UCSD-AML1 (cell line): ENCODE data around the gene PIGP.
"Not testable (repeated sequence)": the region's sequence is repeated elsewhere in the genome, so short reads cannot be mapped to it uniquely, and the experiment has no call there.

Source experiments
- DNase-seq: peaks from one replicate; lab custom pipeline; 2025; ENCODE audit not compliant: unreplicated experiment; lab: John Stamatoyannopoulos, UW

Gene PIGP

DNA sequence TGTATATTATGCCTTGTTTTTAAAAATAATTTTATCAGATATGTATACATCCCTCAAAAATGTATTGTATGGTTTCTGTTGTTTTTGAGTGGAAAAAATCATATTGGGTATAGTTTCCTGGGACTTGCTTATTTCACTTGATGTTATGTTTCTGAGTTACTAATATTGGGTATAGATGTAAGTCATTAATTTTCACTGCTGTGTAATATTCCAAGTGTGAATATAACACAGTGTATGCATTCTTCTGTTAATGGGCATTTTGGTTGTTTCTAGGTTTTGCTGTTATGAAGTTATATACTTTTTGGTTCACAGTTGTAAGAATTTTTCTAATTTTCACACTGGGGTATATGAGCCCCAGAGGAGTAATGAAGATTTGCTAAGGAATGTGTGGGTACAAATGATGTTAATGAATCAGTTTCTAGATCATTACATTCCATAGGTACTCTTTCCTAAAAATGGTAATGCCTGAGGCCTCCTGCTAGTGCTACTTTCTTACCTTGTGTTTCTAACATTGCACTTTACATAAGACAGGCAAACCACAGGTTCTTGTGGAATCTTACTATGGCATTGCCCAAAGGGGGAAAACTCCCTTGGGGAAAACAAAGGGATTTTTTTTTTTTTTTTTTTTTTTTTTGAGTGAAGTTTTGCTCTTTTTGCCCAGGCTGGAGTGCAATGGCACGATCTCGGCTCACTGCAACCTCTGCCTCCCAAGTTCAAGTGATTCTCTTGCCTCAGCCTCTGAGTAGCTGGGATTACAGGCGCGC is 3.4 kb upstream of the PIGP start:
- no peak for DNase-seq

- no peak for DNase-seq
Observed at GRCh38 chr21:37075214-37075770, 2.4 kb upstream of the PIGP start.

GRCh38 chr21:37074546-37074945 is 1.7 kb upstream of the PIGP start:
- no peak for DNase-seq

DNA sequence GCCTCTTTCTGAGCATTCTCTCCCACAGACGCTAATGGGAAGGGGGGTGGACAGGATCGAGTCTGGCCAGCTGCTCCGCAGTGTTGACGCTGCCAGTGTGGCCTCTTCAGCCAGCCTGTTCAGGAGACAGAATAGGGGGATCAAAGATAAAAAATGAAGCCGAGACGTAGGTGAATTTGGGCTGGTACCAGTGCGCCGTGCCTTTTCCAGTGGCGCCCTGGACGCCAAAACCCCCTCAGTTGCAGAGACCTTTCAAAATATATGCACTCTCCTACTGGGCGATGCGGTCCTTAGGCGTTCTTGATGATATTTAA is 1.3 kb upstream of the PIGP start:
- DNase-seq = no peak

- DNase-seq = peak; percentile 79
Observed at GRCh38 chr21:37073417-37074196, 736 bp upstream of the PIGP start.

DNA sequence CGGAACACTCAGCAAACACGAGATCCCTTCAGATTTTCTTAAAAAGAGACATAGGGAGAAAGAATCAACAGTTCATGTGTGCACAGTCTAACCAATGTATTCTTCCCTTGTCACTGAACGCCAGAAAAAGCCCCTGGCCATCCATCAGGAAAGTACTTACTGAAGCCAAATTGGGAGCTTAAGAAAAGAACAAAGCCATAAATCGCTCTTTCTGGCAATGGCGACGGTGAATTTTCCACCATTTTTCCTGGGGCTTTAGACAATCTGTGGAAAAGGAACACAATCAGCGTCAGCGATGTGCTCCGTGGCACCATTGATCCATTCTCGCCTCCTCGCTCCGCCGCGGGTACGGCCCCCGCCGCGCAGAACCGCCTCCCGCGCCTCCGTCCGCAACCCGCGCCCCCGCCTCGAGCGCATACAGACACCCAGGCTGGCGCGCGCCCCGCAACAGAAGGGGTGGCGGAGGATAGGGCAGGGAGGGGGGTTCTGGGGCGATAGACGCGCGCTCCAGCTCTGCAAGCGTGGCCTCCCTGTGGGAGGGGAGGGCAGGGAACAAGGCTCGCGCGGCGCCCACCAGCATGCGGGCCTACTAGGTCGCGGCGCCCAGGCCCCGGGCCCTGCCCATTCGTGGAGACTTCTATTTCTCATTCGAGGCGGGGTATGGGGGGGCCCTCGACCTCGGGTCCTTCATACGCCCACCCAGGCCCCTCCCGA is 440 bp downstream of the PIGP start:
- no peak for DNase-seq

- no peak for DNase-seq
Observed at GRCh38 chr21:37071561-37072273, 1.2 kb downstream of the PIGP start.

GRCh38 chr21:37065561-37066177 is 7.2 kb downstream of the PIGP start:
- no peak for DNase-seq

GRCh38 chr21:37064841-37065240 is 8.0 kb downstream of the PIGP start:
- DNase-seq = no peak

DNA sequence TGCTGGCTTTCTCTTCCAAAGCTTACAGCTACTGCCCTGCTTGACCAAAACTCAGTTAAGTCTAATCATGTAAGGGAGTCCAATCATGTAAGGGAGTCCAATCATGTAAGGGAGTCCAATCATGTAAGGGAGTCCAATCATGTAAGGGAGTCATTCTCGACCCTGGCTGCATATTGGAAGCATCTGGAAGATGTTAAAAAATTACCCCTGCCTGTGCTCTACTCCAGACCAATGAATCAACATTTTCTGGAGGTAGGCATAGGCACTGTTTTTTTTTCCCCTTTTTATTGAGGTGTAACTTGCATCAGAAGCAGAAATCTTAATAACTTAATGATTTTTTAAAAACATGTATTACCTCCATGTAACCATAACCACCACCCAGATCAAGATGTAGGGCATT is 9.4 kb downstream of the PIGP start:
- no peak for DNase-seq

DNA sequence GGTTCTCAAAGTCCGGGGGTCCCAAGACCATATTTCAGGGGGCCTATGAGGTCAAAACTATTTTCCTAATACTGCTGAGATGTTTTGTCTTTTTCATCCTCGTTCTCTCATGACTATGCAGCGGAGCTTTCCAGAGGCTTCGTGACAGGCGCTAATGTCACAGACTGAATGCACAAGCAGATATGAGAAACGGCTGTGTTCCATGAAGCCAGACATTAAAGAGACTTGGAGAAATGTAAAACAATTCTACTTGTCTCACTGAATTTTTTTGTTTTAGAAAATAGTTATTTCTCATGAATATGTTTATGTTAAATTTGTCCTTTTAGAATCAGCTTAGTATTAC is 10.3 kb downstream of the PIGP start:
- no peak for DNase-seq

- DNase-seq = no peak
Observed at GRCh38 chr21:37061926-37062592, 10.8 kb downstream of the PIGP start.

DNA sequence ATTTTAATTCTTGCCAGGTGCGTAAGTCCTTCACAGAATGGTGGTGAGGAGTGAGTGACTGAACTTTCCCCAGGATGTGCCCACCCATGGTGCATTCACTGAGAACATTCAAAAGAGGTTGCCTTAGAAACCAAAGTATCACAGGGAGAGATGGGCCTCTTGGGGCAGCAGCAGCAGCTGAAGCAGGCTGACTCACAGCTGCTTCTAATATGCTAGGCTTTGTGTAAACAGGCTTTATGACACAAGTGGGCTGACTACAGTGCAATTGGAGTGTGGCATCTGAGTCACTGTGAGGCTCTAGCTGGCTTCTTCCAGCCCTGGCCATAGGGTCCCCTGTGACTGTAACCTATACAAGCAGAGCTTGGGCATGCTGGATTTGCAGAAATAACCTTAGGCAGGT is 12.6 kb downstream of the PIGP start:
- no peak for DNase-seq

DNA sequence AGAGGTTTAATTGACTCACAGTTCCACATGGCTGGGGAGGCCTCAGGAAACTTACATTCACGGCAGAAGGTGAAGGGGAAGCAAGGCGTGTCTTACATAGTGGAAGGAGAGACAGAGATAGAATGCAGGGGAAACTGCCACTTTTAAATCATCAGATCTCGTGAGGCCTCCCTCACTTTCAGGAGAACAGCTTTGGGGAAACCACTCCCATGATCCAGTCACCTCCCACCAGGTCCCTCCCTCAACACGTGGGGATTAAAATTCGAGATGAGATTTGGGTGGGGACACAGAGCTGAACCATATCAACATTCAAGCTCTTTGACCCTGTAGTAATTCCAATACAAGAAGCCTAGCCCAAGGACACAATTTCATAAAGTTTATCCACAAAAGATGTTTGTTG is 13.7 kb downstream of the PIGP start:
- no peak for DNase-seq

DNA sequence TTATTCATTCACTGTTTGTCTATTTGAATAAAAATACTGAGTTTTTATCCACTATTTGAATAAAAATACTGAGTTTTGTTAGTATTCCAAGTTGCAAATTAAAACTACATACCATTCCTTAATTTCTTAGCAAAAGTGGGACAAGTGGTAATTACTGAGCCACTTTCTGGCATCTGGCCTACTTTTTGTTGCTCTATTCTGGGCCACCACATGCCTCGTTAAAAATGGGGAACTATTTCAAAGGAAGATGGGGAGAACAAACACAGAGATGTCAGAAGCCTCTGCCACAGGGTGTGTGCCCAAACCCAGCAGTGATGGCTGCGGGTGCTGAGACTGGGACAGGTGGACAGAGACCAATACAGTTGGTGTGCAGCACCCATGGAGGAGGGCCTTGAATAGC is 14.6 kb downstream of the PIGP start:
- no peak for DNase-seq

- DNase-seq = no peak
Observed at GRCh38 chr21:37057614-37058013, 15.3 kb downstream of the PIGP start.

GRCh38 chr21:37055271-37055855 is 17.5 kb downstream of the PIGP start:
- DNase-seq = no peak

DNA sequence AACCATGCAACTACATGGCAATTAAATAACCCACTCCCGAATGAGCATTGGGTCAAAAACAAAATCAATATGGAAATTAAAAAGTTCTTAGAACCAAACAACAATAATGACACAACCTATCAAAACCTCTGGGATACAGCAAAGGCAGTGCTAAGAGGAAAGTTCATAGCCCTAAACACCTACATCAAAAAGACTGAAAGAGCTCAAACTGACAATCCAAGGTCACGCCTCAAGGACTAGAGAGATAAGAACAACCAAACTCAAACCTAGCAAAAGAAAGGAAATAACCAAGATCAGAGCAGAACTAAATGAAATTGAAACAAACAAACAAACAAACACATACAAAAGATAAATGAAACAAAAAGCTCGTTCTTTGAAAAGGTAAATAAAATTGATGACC is 23.1 kb downstream of the PIGP start:
- DNase-seq = not testable (repeated sequence)

- no peak for DNase-seq
Observed at GRCh38 chr21:37047079-37047478, 25.8 kb downstream of the PIGP start.

- no peak for DNase-seq
Observed at GRCh38 chr21:37045556-37045955, 27.3 kb downstream of the PIGP start.
